H1 (cell line): ENCODE measurements around the gene HAGH. TPM values are rescaled to one million over a fixed set of nuclear protein-coding genes. Genes with fewer than 3 reads are reported as not detected.

Experiments used
- CTCF ChIA-PET: fragments of 300-600 bp; sonication (Branson Sonifier 250); formaldehyde crosslinking; loops from one replicate; lab custom pipeline; 2021; ENCODE audit not compliant: partially characterized antibody; lab: Charles Lee
- POLR2A ChIA-PET: fragments of 300-600 bp; sonication (Branson Sonifier 250); formaldehyde crosslinking; loops from one replicate; lab custom pipeline; 2021; ENCODE audit warnings: inconsistent platforms; ENCODE audit not compliant: partially characterized antibody; lab: Charles Lee
- DNase-seq, 2 experiments: peaks; one replicate each; pipeline versions ENCODE4 v3.0.0 to v3.0.0-alpha.2; 2010 to 2022; ENCODE audit warnings: low spot score in 2 of 2, low read depth in 1 of 2, mixed read lengths in 1 of 2
- FAIRE-seq: peaks from 2 replicates; lab custom pipeline; 2011; peaks lifted over from hg19 to GRCh38; lab: Jason Lieb, UNC
- H2AFZ ChIP-seq: 2 replicates; pipeline ENCODE4 v1.8.1; 2012; ENCODE audit warnings: low read length, inconsistent platforms
- H2AK5ac ChIP-seq: 2 replicates; pipeline ENCODE4 v1.6.1; 2013; ENCODE audit warnings: low read depth, low read length
- H2BK120ac ChIP-seq: replicated peaks from 2 replicates; pipeline ENCODE3; 2013; ENCODE audit warnings: low read depth, low read length, inconsistent platforms
- H2BK12ac ChIP-seq: 2 replicates; pipeline ENCODE4 v1.6.1; 2013; ENCODE audit warnings: low read depth, low read length
- H2BK15ac ChIP-seq: 2 replicates; pipeline ENCODE4 v1.6.1; 2013; ENCODE audit warnings: low read length
- H2BK20ac ChIP-seq: 2 replicates; pipeline ENCODE4 v1.6.1; 2013; ENCODE audit warnings: low read length
- H2BK5ac ChIP-seq: 2 replicates; pipeline ENCODE4 v1.6.1; 2013; ENCODE audit warnings: low read depth, low read length
- H3K14ac ChIP-seq: 2 replicates; pipeline ENCODE4 v1.6.1; 2013; ENCODE audit warnings: inconsistent platforms; ENCODE audit not compliant: insufficient read length
- H3K18ac ChIP-seq: 2 replicates; pipeline ENCODE4 v1.6.1; 2013; ENCODE audit warnings: low read length; ENCODE audit errors: extremely low read depth
- H3K23ac ChIP-seq: 2 replicates; pipeline ENCODE4 v1.6.1; 2013; ENCODE audit warnings: inconsistent platforms; ENCODE audit not compliant: insufficient read length
- H3K23me2 ChIP-seq: 2 replicates; pipeline ENCODE4 v1.6.1; 2013; ENCODE audit warnings: low read depth, low read length
- H3K27ac ChIP-seq: 2 replicates; pipeline ENCODE4 v1.6.1; 2011; ENCODE audit warnings: low read depth, low read length, inconsistent platforms
- H3K27me3 ChIP-seq, 4 experiments: replicated peaks in 1 of 4; 1 replicate in 1 of 4; 2 replicates in 3 of 4; pipeline versions ENCODE4 v1.6.1 to v1.8.1; 2011 to 2013; ENCODE audit warnings: low read length in 3 of 4, mild to moderate bottlenecking in 3 of 4, inconsistent platforms in 2 of 4, mixed read lengths in 2 of 4, moderate library complexity in 1 of 4; ENCODE audit not compliant: control insufficient read depth in 3 of 4, insufficient read depth in 3 of 4; ENCODE audit errors: extremely low read depth in 1 of 4
- H3K36me3 ChIP-seq, 4 experiments: 2 replicates each; pipeline versions ENCODE4 v1.6.1 to v1.8.1; 2011 to 2013; ENCODE audit warnings: mild to moderate bottlenecking in 4 of 4, low read length in 3 of 4, moderate library complexity in 2 of 4, control low read depth in 1 of 4, inconsistent platforms in 1 of 4; ENCODE audit not compliant: insufficient read depth in 4 of 4, control insufficient read depth in 2 of 4
- H3K4ac ChIP-seq: replicated peaks from 2 replicates; pipeline ENCODE3; 2013; ENCODE audit warnings: low read length, low read depth, mixed read lengths, inconsistent platforms; ENCODE audit not compliant: insufficient read length
- H3K4me1 ChIP-seq, 4 experiments: replicated peaks in 1 of 4; 1 replicate in 1 of 4; 2 replicates in 3 of 4; pipeline versions ENCODE4 v1.6.1 to v1.8.1; 2011 to 2013; ENCODE audit warnings: low read length in 3 of 4, inconsistent platforms in 2 of 4, mixed read lengths in 1 of 4; ENCODE audit not compliant: insufficient read depth in 4 of 4, control insufficient read depth in 3 of 4
- H3K4me2 ChIP-seq, 2 experiments: 2 replicates each; pipeline versions ENCODE4 v1.6.1 to v1.8.1; 2011 to 2013; ENCODE audit warnings: low read depth in 2 of 2, low read length in 2 of 2, control low read depth in 1 of 2, inconsistent platforms in 1 of 2, mild to moderate bottlenecking in 1 of 2; ENCODE audit not compliant: insufficient read depth in 1 of 2
- H3K4me3 ChIP-seq, 4 experiments: fragments of 200-600, 300-600 bp in 1 of 4; sonication (generic), shearing (Covaris generic), sonication (Bioruptor Twin) in 1 of 4; 2 replicates each; pipeline versions ENCODE4 v1.5.1 to v1.8.1; 2011 to 2016; ENCODE audit warnings: low read length in 4 of 4, low read depth in 3 of 4, control low read depth in 2 of 4, inconsistent platforms in 2 of 4, mild to moderate bottlenecking in 2 of 4, mixed read lengths in 1 of 4, moderate library complexity in 1 of 4; ENCODE audit not compliant: insufficient read depth in 2 of 4; ENCODE audit errors: extremely low read depth in 1 of 4
- H3K56ac ChIP-seq: replicated peaks from 2 replicates; pipeline ENCODE3; 2013; ENCODE audit warnings: low read depth, mild to moderate bottlenecking, mixed read lengths, low read length, inconsistent platforms; ENCODE audit not compliant: insufficient read length
- H3K79me1 ChIP-seq: 2 replicates; pipeline ENCODE4 v1.6.1; 2013; ENCODE audit warnings: low read depth, low read length, control low read depth
- H3K79me2 ChIP-seq, 2 experiments: 2 replicates each; pipeline versions ENCODE4 v1.6.1 to v1.8.1; 2012 to 2013; ENCODE audit warnings: low read length in 2 of 2, mild to moderate bottlenecking in 2 of 2, inconsistent platforms in 1 of 2; ENCODE audit not compliant: insufficient read depth in 2 of 2, control insufficient read depth in 1 of 2
- H3K9ac ChIP-seq, 4 experiments: replicated peaks in 1 of 4; 1 replicate in 1 of 4; 2 replicates in 3 of 4; pipeline versions ENCODE4 v1.6.1 to v1.8.1; 2011 to 2013; ENCODE audit warnings: low read depth in 3 of 4, low read length in 3 of 4, control low read depth in 2 of 4, mild to moderate bottlenecking in 2 of 4, moderate library complexity in 2 of 4, inconsistent platforms in 1 of 4; ENCODE audit errors: extremely low read depth in 1 of 4
- H3K9me3 ChIP-seq, 2 experiments: 2 replicates each; pipeline versions ENCODE4 v1.6.1 to v1.8.1; 2012 to 2013; ENCODE audit warnings: mild to moderate bottlenecking in 2 of 2, moderate library complexity in 2 of 2, control low read depth in 1 of 2, inconsistent platforms in 1 of 2, low read depth in 1 of 2, low read length in 1 of 2, mixed read lengths in 1 of 2; ENCODE audit not compliant: insufficient read depth in 2 of 2
- H4K20me1 ChIP-seq, 2 experiments: replicated peaks in 1 of 2; 2 replicates each; pipeline versions ENCODE3 to v1.8.1; 2011 to 2013; ENCODE audit warnings: inconsistent platforms in 2 of 2, low read length in 2 of 2, mild to moderate bottlenecking in 1 of 2; ENCODE audit not compliant: insufficient read depth in 2 of 2, control insufficient read depth in 1 of 2
- H4K5ac ChIP-seq: 2 replicates; pipeline ENCODE4 v1.6.1; 2013; ENCODE audit warnings: low read length, low read depth, mixed read lengths, inconsistent platforms; ENCODE audit not compliant: insufficient read length
- H4K8ac ChIP-seq: 2 replicates; pipeline ENCODE4 v1.8.0; 2013; ENCODE audit warnings: mild to moderate bottlenecking, moderate library complexity, low read length, inconsistent platforms; ENCODE audit not compliant: insufficient read depth; ENCODE audit errors: extremely low read depth
- H4K91ac ChIP-seq: replicated peaks from 2 replicates; pipeline ENCODE3; 2013; ENCODE audit warnings: low read length, mixed read lengths, inconsistent platforms; ENCODE audit not compliant: insufficient read length
- CHD2 ChIP-seq: IDR thresholded peaks from 2 replicates; pipeline ENCODE4 v1.6.1; 2012; ENCODE audit warnings: low read length, improper control_type of control experiment
- CTCF ChIP-seq, 3 experiments: IDR thresholded peaks; 1 replicate in 2 of 3; 2 replicates in 1 of 3; pipeline versions ENCODE4 v1.5.1 to v1.6.1; 2011; ENCODE audit warnings: low read length in 3 of 3, mild to moderate bottlenecking in 3 of 3, inconsistent platforms in 2 of 3, low read depth in 1 of 3, moderate library complexity in 1 of 3; ENCODE audit not compliant: insufficient read depth in 1 of 3; ENCODE audit errors: control extremely low read depth in 1 of 3
- KDM5A ChIP-seq: fragments of 200-600 bp; IDR thresholded peaks from 2 replicates; pipeline ENCODE4 v1.7.1; 2012; ENCODE audit warnings: mild to moderate bottlenecking, low read length, inconsistent platforms, mixed read lengths
- MAFK ChIP-seq: IDR thresholded peaks from 2 replicates; pipeline ENCODE4 v1.6.1; 2012; ENCODE audit warnings: low read depth, mild to moderate bottlenecking, improper control_type of control experiment, low read length
- NANOG ChIP-seq: IDR thresholded peaks from 2 replicates; pipeline ENCODE4 v1.6.1; 2011; ENCODE audit warnings: low read length, low read depth, mild to moderate bottlenecking, inconsistent platforms; ENCODE audit not compliant: insufficient read depth, poor library complexity, severe bottlenecking
- POLR2A ChIP-seq, 2 experiments: IDR thresholded peaks; 1 replicate in 1 of 2; 2 replicates in 1 of 2; pipeline ENCODE4 v1.6.1; 2011; ENCODE audit warnings: low read depth in 2 of 2, low read length in 2 of 2, mild to moderate bottlenecking in 2 of 2; ENCODE audit errors: control extremely low read depth in 1 of 2
- RFX5 ChIP-seq: IDR thresholded peaks from 2 replicates; pipeline ENCODE4 v1.6.1; 2011; ENCODE audit warnings: low read depth, low read length, improper control_type of control experiment, borderline replicate concordance
- SAP30 ChIP-seq: fragments of 300-600 bp; sonication (generic); IDR thresholded peaks from 2 replicates; pipeline ENCODE4 v1.7.1; 2012; ENCODE audit warnings: low read length, moderate library complexity, mild to moderate bottlenecking, inconsistent platforms; ENCODE audit not compliant: insufficient read depth, insufficient replicate concordance
- SP1 ChIP-seq: IDR thresholded peaks from 2 replicates; pipeline ENCODE4 v1.6.1; 2011; ENCODE audit warnings: low read depth, low read length
- TAF7 ChIP-seq: optimal IDR thresholded peaks from 2 replicates; pipeline ENCODE3; 2011; ENCODE audit warnings: low read depth, mild to moderate bottlenecking, inconsistent platforms, low read length, moderate library complexity, borderline replicate concordance
- TCF12 ChIP-seq: IDR thresholded peaks from 2 replicates; pipeline ENCODE4 v1.6.1; 2011; ENCODE audit warnings: low read depth, mild to moderate bottlenecking, low read length
- WGBS, 2 experiments: shearing (Covaris generic) in 1 of 2; methylation state at CpG; one replicate each; pipeline versions ENCODE4 v1.1.6 to v1.1.7; 2013 to 2015; ENCODE audit warnings: low lambda C conversion rate in 2 of 2, mixed read lengths in 2 of 2, inconsistent platforms in 1 of 2, low coverage in 1 of 2, missing lambda C conversion rate in 1 of 2; ENCODE audit not compliant: insufficient replicate concordance in 2 of 2, insufficient coverage in 1 of 2, insufficient read length in 1 of 2; ENCODE audit errors: extremely low coverage in 1 of 2, missing lambda C conversion rate in 1 of 2; 5-methylcytosine and 5-hydroxymethylcytosine counted together
- polyA plus RNA-seq, 7 experiments: library from polyadenylated mRNA; depleted of rRNA in 3 of 7; stranded (reverse) in 5 of 7; unstranded in 2 of 7; fragments of >200 nt in 5 of 7; fragments of 200-250 nt in 2 of 7; gene quantifications; 1 replicate in 5 of 7; 2 replicates in 1 of 7; 4 replicates in 1 of 7; pipeline versions ENCODE4 v1.2.1 to v1.2.3, GENCODE V29; 2011 to 2013; ENCODE audit warnings: missing spikeins in 2 of 7, mixed read lengths in 2 of 7
- total RNA-seq: library from RNA; stranded (reverse); fragmentation: NEBNext Ultra II Directional; extraction: Animal tissue kit (Norgen Biotek cat#: 25700); gene quantifications from 2 replicates; pipeline ENCODE4 v1.2.1, GENCODE V29; 2021
- TF ChIP-seq, protein P1 (sequence below): IDR thresholded peaks from 2 replicates; pipeline ENCODE4 v1.6.1; 2012; ENCODE audit warnings: inconsistent platforms

The HAGH gene
- total and polyA plus RNA-seq, 2 of the 8 experiments (the other 6 are each of a cell fraction or from before 2014, with no cell fraction given), result 28.7 to 40.6 TPM

DNA sequence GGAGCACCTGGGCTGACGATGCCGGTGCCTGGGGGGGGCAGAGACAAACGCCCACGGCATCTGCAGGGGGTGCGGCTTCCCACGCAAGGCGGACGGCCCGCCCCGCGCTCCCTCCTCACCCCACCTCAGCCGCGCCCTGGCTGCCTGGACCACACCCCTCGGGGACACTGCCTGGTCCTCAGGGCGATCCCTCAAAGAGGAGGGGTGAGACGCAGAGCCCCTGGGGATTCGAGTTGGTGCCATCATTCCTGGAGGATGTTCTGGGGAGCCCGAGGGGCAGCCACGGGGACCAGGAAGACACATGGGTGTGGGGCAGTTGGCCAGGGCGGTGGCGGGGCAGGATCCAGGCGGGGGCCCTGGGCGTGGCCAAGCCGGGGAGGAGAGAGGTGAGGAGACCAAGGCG is 37.0 kb downstream of the HAGH start:
- H3K9me3 ChIP-seq, result no peaks in the 10 kb centered on the region
- no peak overlapping the region for H3K18ac ChIP-seq
- no peak overlapping the region for H3K14ac ChIP-seq
- no peak overlapping the region for H2BK20ac ChIP-seq
- no peak overlapping the region for H3K23ac ChIP-seq
- peaks cover 9% of the 10 kb centered on the region; the same call in 1 of the 2 replicates for H3K79me1 ChIP-seq
- peaks cover 17 to 18% of the 10 kb centered on the region in 2 experiments for H4K20me1 ChIP-seq
- H2AFZ ChIP-seq, result no peak overlapping the region
- no peak overlapping the region for H4K5ac ChIP-seq
- POLR2A ChIA-PET, result interaction anchor here (1.3 to 4.0 kb wide), 5 partner anchors 10 to 31 kb away, joined by 3 to 15 read pairs (median 4); partner anchors contain the start of genes EME2 and MRPS34
- DNase-seq (no peak), FAIRE-seq (no peak)
- peaks cover 0 to 44% (median 2%) of the 10 kb centered on the region in 4 experiments; a peak in 4 of 8 replicates for H3K36me3 ChIP-seq
- CTCF ChIA-PET, result no interaction called here
- no peak overlapping the region for H4K91ac ChIP-seq
- H2BK5ac ChIP-seq, result no peak overlapping the region
- 93% methylated on average over 14 of the region's 25 CpGs; no CpG with 5 or more reads in 1 of the 2 experiments for WGBS, 2 experiments
- no peak overlapping the region for H3K4me2 ChIP-seq
- no peak overlapping the region for H3K56ac ChIP-seq
- no peaks in the 10 kb centered on the region for H3K27me3 ChIP-seq
- no peak overlapping the region for H2BK15ac ChIP-seq
- no peak overlapping the region for H3K4ac ChIP-seq
- H3K23me2 ChIP-seq, result no peaks in the 10 kb centered on the region
- no peak overlapping the region for H4K8ac ChIP-seq
- no peak overlapping the region for H3K9ac ChIP-seq
- H2AK5ac ChIP-seq, result no peak overlapping the region
- H3K4me1 ChIP-seq, result no peaks in the 10 kb centered on the region
- no peak overlapping the region for H2BK120ac ChIP-seq
- H3K79me2 ChIP-seq, result peaks cover 0 to 22% of the 10 kb centered on the region in 2 experiments; a peak in 3 of 4 replicates
- H2BK12ac ChIP-seq, result no peak overlapping the region
- H3K27ac ChIP-seq, result no peak overlapping the region
- no peak overlapping the region for H3K4me3 ChIP-seq
- no peak for TF ChIP-seq TAF7
- TF ChIP-seq SAP30, result no peak
- TF ChIP-seq MAFK, result no peak
- no peak for TF ChIP-seq KDM5A
- TF ChIP-seq, protein P1, sequence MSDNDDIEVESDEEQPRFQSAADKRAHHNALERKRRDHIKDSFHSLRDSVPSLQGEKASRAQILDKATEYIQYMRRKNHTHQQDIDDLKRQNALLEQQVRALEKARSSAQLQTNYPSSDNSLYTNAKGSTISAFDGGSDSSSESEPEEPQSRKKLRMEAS, result no peak
- TF ChIP-seq CTCF (IDR thresholded peaks at IDR 0.05; ENCODE audit: control extremely low read depth in 1 of 3, insufficient read depth in 1 of 3, low read depth in 1 of 3, low read length in 3 of 3), result no peak
- no peak for TF ChIP-seq CHD2
- no peak for TF ChIP-seq TCF12
- TF ChIP-seq SP1, result no peak
- TF ChIP-seq POLR2A (IDR thresholded peaks at IDR 0.05; ENCODE audit: control extremely low read depth in 1 of 2, low read depth in 2 of 2, low read length in 2 of 2), result no peak
- TF ChIP-seq RFX5, result no peak
- no peak for TF ChIP-seq NANOG
